ENCODE results near the gene SP1.
"Not testable (repeated sequence)": the region's sequence is repeated elsewhere in the genome, so short reads cannot be mapped to it uniquely, and the experiment has no call there.

The SP1 gene

GRCh38 chr12:53415752-53416389 lies 35.9 kb downstream of the SP1 start:
- DNase-seq: not testable (repeated sequence)

- not testable (repeated sequence) for DNase-seq
Observed at GRCh38 chr12:53417291-53417816, 37.4 kb downstream of the SP1 start.

GRCh38 chr12:53418221-53418620 lies 38.2 kb downstream of the SP1 start:
- DNase-seq: no peak

GRCh38 chr12:53419756-53420155 lies 39.8 kb downstream of the SP1 start:
- DNase-seq: no peak

- DNase-seq: not testable (repeated sequence)
Observed at GRCh38 chr12:53422247-53422646, 42.3 kb downstream of the SP1 start.

- DNase-seq: no peak
Observed at GRCh38 chr12:53423597-53423996, 43.6 kb downstream of the SP1 start, which contains the start of gene AMHR2. AMHR2 (plus strand) TSS chr12:53423855; CDS start chr12:53423935, 80 bp downstream.

GRCh38 chr12:53424626-53425514 lies 44.9 kb downstream of the SP1 start:
- DNase-seq: no peak

GRCh38 chr12:53425515-53426150 lies 45.7 kb downstream of the SP1 start:
- DNase-seq: no peak

GRCh38 chr12:53427905-53428594 lies 48.1 kb downstream of the SP1 start:
- DNase-seq: no peak

GRCh38 chr12:53428741-53429140 lies 48.8 kb downstream of the SP1 start:
- no peak for DNase-seq

- DNase-seq: no peak
Observed at GRCh38 chr12:53430116-53430515, 50.1 kb downstream of the SP1 start.

- DNase-seq: no peak
Observed at GRCh38 chr12:53431187-53431586, 51.2 kb downstream of the SP1 start.

GRCh38 chr12:53435326-53435725 lies 55.4 kb downstream of the SP1 start:
- DNase-seq: not testable (repeated sequence)

- not testable (repeated sequence) for DNase-seq
Observed at GRCh38 chr12:53439582-53439981, 59.6 kb downstream of the SP1 start.

- DNase-seq: peak; percentile 88
Observed at GRCh38 chr12:53441040-53441833, 61.3 kb downstream of the SP1 start, which contains the start of gene PRR13. PRR13 (plus strand) TSS chr12:53441734; CDS start chr12:53442715, 981 bp downstream.

GRCh38 chr12:53443955-53444354 lies 64.0 kb downstream of the SP1 start:
- no peak for DNase-seq

GRCh38 chr12:53444593-53445325 lies 64.8 kb downstream of the SP1 start:
- not testable (repeated sequence) for DNase-seq

GRCh38 chr12:53450936-53451335 lies 71.0 kb downstream of the SP1 start:
- no peak for DNase-seq

GRCh38 chr12:53451661-53452158 lies 71.7 kb downstream of the SP1 start, which contains the start of gene PCBP2:
PCBP2 (plus strand) TSS chr12:53452102; CDS start chr12:53454801, 2,699 bp downstream.
- DNase-seq: peak; percentile 91
